HepG2 (cell line): ENCODE data around the gene LIME1. TPM values are rescaled to one million over a fixed set of nuclear protein-coding genes. Genes with fewer than 3 reads are reported as not detected.

Experiments used
- ASH2L ChIP-seq: fragments of 300-600, 200-600 bp; sonication (generic); IDR thresholded peaks from 2 replicates; pipeline ENCODE4 v1.7.0; 2017; ENCODE audit warnings: low read depth, mild to moderate bottlenecking, moderate library complexity, mixed read lengths, low read length; ENCODE audit not compliant: insufficient read length
- ELF1 ChIP-seq: sonication (generic); formaldehyde crosslinking; IDR thresholded peaks from 2 replicates; pipeline ENCODE4 v1.4.0; 2020; ENCODE audit warnings: missing genetic modification reagents
- IRF9 ChIP-seq: sonication (generic); formaldehyde crosslinking; IDR thresholded peaks from 2 replicates; pipeline ENCODE4 v1.8.0; 2022; ENCODE audit warnings: missing genetic modification reagents, mild to moderate bottlenecking, borderline replicate concordance
- MNT ChIP-seq: fragments of 450-650 bp; IDR thresholded peaks from 2 replicates; pipeline ENCODE4 v1.6.1; 2016
- NFRKB ChIP-seq: fragments of 450-650 bp; IDR thresholded peaks from 2 replicates; pipeline ENCODE4 v1.6.1; 2017
- PAF1 ChIP-seq: IDR thresholded peaks from 2 replicates; pipeline ENCODE4 v1.6.1; 2016; ENCODE audit warnings: missing genetic modification reagents, missing compliant biosample characterization
- PRPF4 ChIP-seq: fragments of 200-400 bp; formaldehyde crosslinking; IDR thresholded peaks from 2 replicates; pipeline ENCODE4 v1.6.1; 2016; ENCODE audit warnings: low read length, low read depth; ENCODE audit not compliant: poor library complexity, severe bottlenecking
- RFX5 ChIP-seq: IDR thresholded peaks from 2 replicates; pipeline ENCODE4 v1.6.1; 2011; ENCODE audit warnings: low read depth, low read length, improper control_type of control experiment
- SNAPC2 ChIP-seq: sonication (generic); formaldehyde crosslinking; IDR thresholded peaks from 2 replicates; pipeline ENCODE4 v1.8.1; 2022; ENCODE audit warnings: mild to moderate bottlenecking, missing genetic modification reagents
- SPEN ChIP-seq: sonication (generic); formaldehyde crosslinking; IDR thresholded peaks from 2 replicates; pipeline ENCODE4 v1.5.1; 2020; ENCODE audit warnings: low read depth, mild to moderate bottlenecking, missing genetic modification reagents
- SRSF9 ChIP-seq: fragments of 200-400 bp; formaldehyde crosslinking; IDR thresholded peaks from 2 replicates; pipeline ENCODE4 v1.6.1; 2018; ENCODE audit warnings: borderline replicate concordance, mild to moderate bottlenecking, low read depth, low read length; ENCODE audit not compliant: insufficient read depth, poor library complexity, severe bottlenecking
- THYN1 ChIP-seq: sonication (generic); formaldehyde crosslinking; IDR thresholded peaks from 2 replicates; pipeline ENCODE4 v1.8.1; 2023; ENCODE audit warnings: low read depth, mild to moderate bottlenecking, moderate library complexity, missing genetic modification reagents, borderline replicate concordance
- ZBTB21 ChIP-seq: sonication (generic); formaldehyde crosslinking; IDR thresholded peaks from 2 replicates; pipeline ENCODE4 v1.4.0; 2020; ENCODE audit warnings: missing genetic modification reagents
- ZNF121 ChIP-seq: sonication (generic); formaldehyde crosslinking; IDR thresholded peaks from 2 replicates; pipeline ENCODE4 v1.5.0; 2020; ENCODE audit warnings: mild to moderate bottlenecking, missing genetic modification reagents
- ZNF431 ChIP-seq: sonication (generic); formaldehyde crosslinking; IDR thresholded peaks from 2 replicates; pipeline ENCODE4 v1.9.0; 2022; ENCODE audit warnings: missing genetic modification reagents, low read depth, mild to moderate bottlenecking, borderline replicate concordance
- ZNF747 ChIP-seq: sonication (generic); formaldehyde crosslinking; IDR thresholded peaks from 2 replicates; pipeline ENCODE4 v1.8.1; 2023; ENCODE audit warnings: missing genetic modification reagents, mild to moderate bottlenecking, borderline replicate concordance
- ZNF83 ChIP-seq: sonication (generic); formaldehyde crosslinking; IDR thresholded peaks from 2 replicates; pipeline ENCODE4 v1.4.0; 2020; ENCODE audit warnings: missing genetic modification reagents, mild to moderate bottlenecking, borderline replicate concordance
- polyA plus RNA-seq, 8 experiments: library from polyadenylated mRNA; depleted of rRNA in 3 of 8; stranded (reverse) in 7 of 8; unstranded in 1 of 8; fragments of >200 nt; fragmentation: Illumina TruSeq in 4 of 8; extraction: Trizol in 4 of 8; gene quantifications; 2 replicates each; pipeline versions ENCODE4 v1.2.1 to v1.2.3, GENCODE V29; 2011 to 2016; ENCODE audit warnings: low read depth in 4 of 8, missing spikeins in 1 of 8, mixed read lengths in 1 of 8; ENCODE audit not compliant: insufficient read depth in 1 of 8
- total RNA-seq, 5 experiments: library from RNA; depleted of rRNA; stranded (reverse); fragments of >200 nt; fragmentation: Illumina TruSeq; extraction: Trizol; gene quantifications; 2 replicates each; pipeline ENCODE4 v1.2.3, GENCODE V29; 2016; ENCODE audit warnings: low read depth in 1 of 5
- TF ChIP-seq, protein P1 (sequence below): sonication (generic); formaldehyde crosslinking; IDR thresholded peaks from 2 replicates; pipeline ENCODE4 v1.8.1; 2023; ENCODE audit warnings: mild to moderate bottlenecking, missing genetic modification reagents
- TF ChIP-seq, protein P2 (sequence below): sonication (generic); formaldehyde crosslinking; IDR thresholded peaks from 2 replicates; pipeline ENCODE4 v1.5.1; 2020; ENCODE audit warnings: mild to moderate bottlenecking, missing genetic modification reagents, moderate library complexity
- TF ChIP-seq, protein P3 (sequence below): sonication (generic); formaldehyde crosslinking; IDR thresholded peaks from 2 replicates; pipeline ENCODE4 v1.4.0; 2020; ENCODE audit warnings: mild to moderate bottlenecking, missing genetic modification reagents

The LIME1 gene
- total and polyA plus RNA-seq, 2 of the 13 experiments (the other 11 are each of a cell fraction or from before 2014, with no cell fraction given): 13.0 to 61.5 TPM

GRCh38 chr20:63740627-63741353 is 4.3 kb downstream of the LIME1 start (continued):
- TF ChIP-seq ELF1 (CRISPR knock-in tag) (peak; percentile 79), NFRKB (no peak), RFX5 (no peak), ZNF747 (CRISPR knock-in tag) (peak; percentile 99; the same call in 1 of the 2 replicates), IRF9 (CRISPR knock-in tag) (peak; percentile 96), SNAPC2 (CRISPR knock-in tag) (0 out of 2 replicates have a peak, but pooled peaks have one; percentile 84), ASH2L (peak; percentile 47), MNT (peak; percentile 60), ZNF431 (CRISPR knock-in tag) (peak; percentile 94), SRSF9 (no peak), ZNF83 (CRISPR knock-in tag) (no peak; the same call in 1 of the 2 replicates), THYN1 (0 out of 2 replicates have a peak, but pooled peaks have one; percentile 72), SPEN (CRISPR knock-in tag) (peak; percentile 99), ZNF121 (peak; percentile 36; the same call in 1 of the 2 replicates), PAF1 (CRISPR knock-in tag) (no peak), PRPF4 (no peak), ZBTB21 (CRISPR knock-in tag) (peak; percentile 36)
- TF ChIP-seq, protein P1, sequence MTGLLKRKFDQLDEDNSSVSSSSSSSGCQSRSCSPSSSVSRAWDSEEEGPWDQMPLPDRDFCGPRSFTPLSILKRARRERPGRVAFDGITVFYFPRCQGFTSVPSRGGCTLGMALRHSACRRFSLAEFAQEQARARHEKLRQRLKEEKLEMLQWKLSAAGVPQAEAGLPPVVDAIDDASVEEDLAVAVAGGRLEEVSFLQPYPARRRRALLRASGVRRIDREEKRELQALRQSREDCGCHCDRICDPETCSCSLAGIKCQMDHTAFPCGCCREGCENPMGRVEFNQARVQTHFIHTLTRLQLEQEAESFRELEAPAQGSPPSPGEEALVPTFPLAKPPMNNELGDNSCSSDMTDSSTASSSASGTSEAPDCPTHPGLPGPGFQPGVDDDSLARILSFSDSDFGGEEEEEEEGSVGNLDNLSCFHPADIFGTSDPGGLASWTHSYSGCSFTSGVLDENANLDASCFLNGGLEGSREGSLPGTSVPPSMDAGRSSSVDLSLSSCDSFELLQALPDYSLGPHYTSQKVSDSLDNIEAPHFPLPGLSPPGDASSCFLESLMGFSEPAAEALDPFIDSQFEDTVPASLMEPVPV: peak; percentile 93
- TF ChIP-seq, protein P2, sequence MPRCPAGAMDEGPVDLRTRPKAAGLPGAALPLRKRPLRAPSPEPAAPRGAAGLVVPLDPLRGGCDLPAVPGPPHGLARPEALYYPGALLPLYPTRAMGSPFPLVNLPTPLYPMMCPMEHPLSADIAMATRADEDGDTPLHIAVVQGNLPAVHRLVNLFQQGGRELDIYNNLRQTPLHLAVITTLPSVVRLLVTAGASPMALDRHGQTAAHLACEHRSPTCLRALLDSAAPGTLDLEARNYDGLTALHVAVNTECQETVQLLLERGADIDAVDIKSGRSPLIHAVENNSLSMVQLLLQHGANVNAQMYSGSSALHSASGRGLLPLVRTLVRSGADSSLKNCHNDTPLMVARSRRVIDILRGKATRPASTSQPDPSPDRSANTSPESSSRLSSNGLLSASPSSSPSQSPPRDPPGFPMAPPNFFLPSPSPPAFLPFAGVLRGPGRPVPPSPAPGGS (CRISPR knock-in tag): peak; percentile 76
- TF ChIP-seq, protein P3, sequence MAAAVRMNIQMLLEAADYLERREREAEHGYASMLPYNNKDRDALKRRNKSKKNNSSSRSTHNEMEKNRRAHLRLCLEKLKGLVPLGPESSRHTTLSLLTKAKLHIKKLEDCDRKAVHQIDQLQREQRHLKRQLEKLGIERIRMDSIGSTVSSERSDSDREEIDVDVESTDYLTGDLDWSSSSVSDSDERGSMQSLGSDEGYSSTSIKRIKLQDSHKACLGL (CRISPR knock-in tag): peak; percentile 93
